Erythroblast (primary cell): ENCODE results near the gene AUTS2.

ENCODE experiments used
- GATA1 ChIP-seq: IDR thresholded peaks from 2 replicates; pipeline ENCODE4 v1.6.1; 2011; ENCODE audit warnings: low read depth, mild to moderate bottlenecking, control low read depth, low read length, moderate library complexity
- POLR2A ChIP-seq: IDR thresholded peaks from 2 replicates; pipeline ENCODE4 v1.6.1; 2011; ENCODE audit warnings: mild to moderate bottlenecking, low read length

DNA sequence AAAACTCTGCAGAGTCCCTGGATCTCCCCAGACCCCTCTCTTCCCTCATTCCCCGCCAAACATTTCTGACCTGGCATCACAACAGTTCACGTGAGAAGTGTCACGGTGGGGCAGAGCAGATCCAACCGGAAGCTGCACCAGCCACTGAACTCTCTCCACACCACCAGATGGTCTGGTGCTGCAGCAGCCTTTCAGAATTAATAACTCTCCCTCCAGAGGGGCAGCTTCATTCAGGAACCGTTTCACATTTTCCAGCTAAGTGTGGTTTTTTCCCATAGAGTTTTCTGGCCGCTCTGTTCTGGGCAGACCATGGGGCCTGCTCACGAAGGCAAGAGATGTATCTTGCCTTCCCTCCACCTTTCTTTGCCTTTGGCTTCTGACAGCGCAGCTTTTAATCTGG lies 1047.0 kb downstream of the AUTS2 start:
- TF ChIP-seq POLR2A (no peak), GATA1 (no peak)
